Measurements from ENCODE around the gene MRPS2. TPM values are rescaled to one million over a fixed set of nuclear protein-coding genes. Genes with fewer than 3 reads are reported as not detected.

MRPS2 gene
- total RNA-seq, 1 donor from 2014 or later = 52.0 TPM

GRCh38 chr9:135551031-135551430, 50.5 kb downstream of the MRPS2 start:
- DNase-seq (ENCODE audit: extremely low read depth, low read depth, low spot score) = no peak

GRCh38 chr9:135551456-135551855, 51.0 kb downstream of the MRPS2 start:
- no peak for DNase-seq (ENCODE audit: extremely low read depth, low read depth, low spot score)

GRCh38 chr9:135552021-135552697, 51.7 kb downstream of the MRPS2 start:
- no peak for DNase-seq (ENCODE audit: extremely low read depth, low read depth, low spot score)

GRCh38 chr9:135552698-135553171, 52.3 kb downstream of the MRPS2 start:
- DNase-seq (ENCODE audit: extremely low read depth, low read depth, low spot score) = no peak

Other genes starting within 250 kb of the MRPS2 start
- 16.4 and 19.8 TPM in 2 replicates for gene PPP1R26, start 20.9 kb upstream of the MRPS2 start, total RNA-seq
- not detected in 2 replicates for gene LCN1, start 20.8 kb downstream of the MRPS2 start, total RNA-seq
- gene OBP2A, start 45.4 kb downstream of the MRPS2 start, total RNA-seq = not detected in 2 replicates
- gene PAEP, start 61.1 kb downstream of the MRPS2 start, total RNA-seq = not detected in 2 replicates
- not detected in 2 replicates for gene GLT6D1, start 138.9 kb downstream of the MRPS2 start, total RNA-seq
- not detected in 2 replicates for gene LCN9, start 162.6 kb downstream of the MRPS2 start, total RNA-seq
- 0.39 TPM in 1 of 2 replicates, not detected in the other for gene SOHLH1, start 198.8 kb downstream of the MRPS2 start, total RNA-seq
- not detected in 2 replicates for gene KCNT1, start 201.5 kb downstream of the MRPS2 start, total RNA-seq